ENCODE data around the gene LSAMP.

GRCh38 chr3:115787818-115788217, 657.5 kb downstream of the LSAMP start:
- TF ChIP-seq CTCF (conservative IDR thresholded peaks at IDR 0.05) (no peak), EZH2 (IDR thresholded peaks at IDR 0.05; ENCODE audit: low read depth) (no peak)

All from PC-9 (cell line).